OCI-LY7 (cell line): ENCODE results near the gene CASP10.

Experiments used
- CTCF ChIP-seq: fragments of 200-600 bp; sonication (generic); conservative IDR thresholded peaks from 2 replicates; pipeline ENCODE4 v1.5.1; 2014; ENCODE audit warnings: mild to moderate bottlenecking, antibody characterized with exemption, low read length, moderate library complexity, mixed read lengths
- EZH2phosphoT487 ChIP-seq: fragments of 200-600 bp; sonication (generic); IDR thresholded peaks from 2 replicates; pipeline ENCODE4 v1.6.1; 2018; ENCODE audit warnings: low read depth, borderline replicate concordance, mild to moderate bottlenecking, mixed run types, antibody characterized with exemption, low read length, moderate library complexity, mixed read lengths

- TF ChIP-seq CTCF = no peak
- TF ChIP-seq EZH2phosphoT487 = no peak
Observed at GRCh38 chr2:201204655-201205514, 21.9 kb downstream of the CASP10 start.
